K562 (cell line): ENCODE data around the gene FKBP8. TPM values are rescaled to one million over a fixed set of nuclear protein-coding genes. Genes with fewer than 3 reads are reported as not detected.

Experiments used
- ATF2 ChIP-seq: sonication (generic); formaldehyde crosslinking; IDR thresholded peaks from 2 replicates; pipeline ENCODE4 v1.8.1; 2022; ENCODE audit warnings: missing genetic modification reagents
- ATF3 ChIP-seq, 2 experiments: fragments of 450-650 bp in 1 of 2; sonication (generic) in 1 of 2; formaldehyde crosslinking in 1 of 2; IDR thresholded peaks in 1 of 2; conservative IDR thresholded peaks in 1 of 2; 2 replicates each; pipeline versions ENCODE4 v1.6.1 to v1.8.1; 2016 to 2023; ENCODE audit warnings: mild to moderate bottlenecking in 2 of 2, moderate library complexity in 2 of 2, inconsistent platforms in 1 of 2, missing genetic modification reagents in 1 of 2
- COPS2 ChIP-seq: fragments of 450-650 bp; conservative IDR thresholded peaks from 2 replicates; pipeline ENCODE4 v1.6.1; 2016; ENCODE audit warnings: mild to moderate bottlenecking, moderate library complexity
- FOXK2 ChIP-seq, 2 experiments: fragments of 450-650 bp; IDR thresholded peaks in 1 of 2; conservative IDR thresholded peaks in 1 of 2; 2 replicates each; pipeline ENCODE4 v1.6.1; 2016; ENCODE audit warnings: low read depth in 2 of 2, mild to moderate bottlenecking in 1 of 2
- ILF3 ChIP-seq: fragments of 450-650 bp; IDR thresholded peaks from 2 replicates; pipeline ENCODE4 v1.6.1; 2018; ENCODE audit warnings: antibody characterized with exemption, mild to moderate bottlenecking, moderate library complexity, borderline replicate concordance
- KLF1 ChIP-seq: fragments of 450-650 bp; IDR thresholded peaks from 2 replicates; pipeline ENCODE4 v1.6.1; 2016; ENCODE audit warnings: missing genetic modification characterization, missing compliant biosample characterization
- NCOR1 ChIP-seq: fragments of 450-650 bp; IDR thresholded peaks from 2 replicates; pipeline ENCODE4 v1.6.1; 2016; ENCODE audit warnings: mild to moderate bottlenecking, moderate library complexity
- NFYB ChIP-seq: IDR thresholded peaks from 2 replicates; pipeline ENCODE4 v1.6.1; 2011; ENCODE audit warnings: mild to moderate bottlenecking, moderate library complexity; ENCODE audit not compliant: insufficient read length; ENCODE audit errors: extremely low read depth
- PKNOX1 ChIP-seq: fragments of 450-650 bp; IDR thresholded peaks from 2 replicates; pipeline ENCODE4 v1.6.1; 2016
- RERE ChIP-seq: sonication (generic); formaldehyde crosslinking; IDR thresholded peaks from 2 replicates; pipeline ENCODE4 v1.8.0; 2023; ENCODE audit warnings: missing genetic modification reagents, mild to moderate bottlenecking, borderline replicate concordance
- ZNF354B ChIP-seq: fragments of 250-450 bp; sonication (Bioruptor Pico); IDR thresholded peaks from 2 replicates; pipeline ENCODE4 v1.4.0; 2020
- ZNF75A ChIP-seq: fragments of 450-650 bp; formaldehyde crosslinking; IDR thresholded peaks from 2 replicates; pipeline ENCODE4 v1.4.0; 2020; ENCODE audit warnings: mild to moderate bottlenecking
- polyA plus RNA-seq, 8 experiments: library from polyadenylated mRNA; depleted of rRNA in 4 of 8; stranded (reverse) in 5 of 8; unstranded in 3 of 8; fragments of >200 nt; fragmentation: Nextera tagmentation in 2 of 8; fragmentation: Illumina TruSeq in 1 of 8; extraction: Ambion mirVana in 2 of 8; extraction: Trizol in 1 of 8; gene quantifications; 2 replicates each; pipeline versions ENCODE4 v1.2.1 to v1.2.3, GENCODE V29; 2011 to 2014; ENCODE audit warnings: inconsistent platforms in 1 of 8, missing spikeins in 1 of 8
- total RNA-seq, 7 experiments: library from RNA; depleted of rRNA in 6 of 7; stranded (reverse); fragments of >200 nt in 6 of 7; fragmentation: Illumina TruSeq in 2 of 7; extraction: Trizol in 2 of 7; gene quantifications; 2 replicates each; pipeline versions ENCODE4 v1.2.1 to v1.2.3, GENCODE V29; 2011 to 2021; ENCODE audit warnings: low replicate concordance in 1 of 7
- TF ChIP-seq, protein P1 (sequence below): fragments of 250-450 bp; sonication (Bioruptor Pico); IDR thresholded peaks from 2 replicates; pipeline ENCODE4 v1.4.0; 2020; ENCODE audit warnings: borderline replicate concordance

The FKBP8 gene
- total and polyA plus RNA-seq, 9 of the 15 experiments (the other 6 are each of a cell fraction or from before 2014, with no cell fraction given): 0.46 to 236 (median 104) TPM

- TF ChIP-seq ILF3: no peak
- 0 out of 2 replicates have a peak, but pooled peaks have one; percentile 14 for TF ChIP-seq PKNOX1
- TF ChIP-seq FOXK2 (conservative IDR thresholded peaks at IDR 0.05 in 1 of 2, IDR thresholded peaks at IDR 0.05 in 1 of 2; ENCODE audit: low read depth in 2 of 2): no peak
- no peak for TF ChIP-seq ATF2
- TF ChIP-seq, protein P1, sequence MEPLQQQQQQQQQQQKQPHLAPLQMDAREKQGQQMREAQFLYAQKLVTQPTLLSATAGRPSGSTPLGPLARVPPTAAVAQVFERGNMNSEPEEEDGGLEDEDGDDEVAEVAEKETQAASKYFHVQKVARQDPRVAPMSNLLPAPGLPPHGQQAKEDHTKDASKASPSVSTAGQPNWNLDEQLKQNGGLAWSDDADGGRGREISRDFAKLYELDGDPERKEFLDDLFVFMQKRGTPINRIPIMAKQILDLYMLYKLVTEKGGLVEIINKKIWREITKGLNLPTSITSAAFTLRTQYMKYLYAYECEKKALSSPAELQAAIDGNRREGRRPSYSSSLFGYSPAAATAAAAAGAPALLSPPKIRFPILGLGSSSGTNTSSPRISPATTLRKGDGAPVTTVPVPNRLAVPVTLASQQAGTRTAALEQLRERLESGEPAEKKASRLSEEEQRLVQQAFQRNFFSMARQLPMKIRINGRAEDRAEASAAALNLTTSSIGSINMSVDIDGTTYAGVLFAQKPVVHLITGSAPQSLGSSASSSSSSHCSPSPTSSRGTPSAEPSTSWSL (CRISPR knock-in tag): no peak
- TF ChIP-seq NFYB: no peak
- no peak for TF ChIP-seq ZNF75A (CRISPR knock-in tag)
- TF ChIP-seq ATF3 (IDR thresholded peaks at IDR 0.05): peak; percentile 27; the same call in 1 of the 2 replicates
- no peak for TF ChIP-seq ATF3 (CRISPR knock-in tag; conservative IDR thresholded peaks at IDR 0.05)
- 0 out of 2 replicates have a peak, but pooled peaks have one; percentile 46 for TF ChIP-seq RERE
- TF ChIP-seq KLF1 (tag): no peak
- no peak for TF ChIP-seq COPS2
- TF ChIP-seq NCOR1: no peak
- no peak for TF ChIP-seq ZNF354B
Measured at GRCh38 chr19:18514800-18515682, 28.3 kb downstream of the FKBP8 start (continued).
